Vagina (tissue), 2 donors: Measurements from ENCODE around the gene KLF17. TPM values are rescaled to one million over a fixed set of nuclear protein-coding genes. Genes with fewer than 3 reads are reported as not detected.
"Not testable (repeated sequence)": the region's sequence is repeated elsewhere in the genome, so short reads cannot be mapped to it uniquely, and the experiment has no call there.

Source experiments
- DNase-seq, 2 donors: peaks; one replicate each; pipeline ENCODE4 v3.0.0-alpha.2; 2017; ENCODE audit errors: extremely low spot score in 2 of 2
- H3K27ac ChIP-seq: fragments of 200-600 bp; sonication (generic); one replicate; pipeline ENCODE4 v1.5.1; 2019
- H3K27me3 ChIP-seq: fragments of 200-600 bp; sonication (generic); one replicate; pipeline ENCODE4 v1.5.1; 2019
- H3K36me3 ChIP-seq, 2 donors: fragments of 200-600 bp; sonication (generic); one replicate each; pipeline ENCODE4 v1.5.1; 2017 to 2019
- H3K4me1 ChIP-seq: fragments of 200-600 bp; sonication (generic); one replicate; pipeline ENCODE4 v1.5.1; 2019
- H3K4me3 ChIP-seq, 2 donors: fragments of 200-600 bp; sonication (generic); 1 replicate in 1 of 2; 2 replicates in 1 of 2; pipeline ENCODE4 v1.5.1; 2016 to 2019
- H3K9me3 ChIP-seq: fragments of 200-600 bp; sonication (generic); one replicate; pipeline ENCODE4 v1.5.1; 2019
- POLR2A ChIP-seq, 2 donors: fragments of 450-650 bp; IDR thresholded peaks; one replicate each; pipeline ENCODE4 v1.6.1; 2017; ENCODE audit warnings: antibody characterized with exemption in 2 of 2, mild to moderate bottlenecking in 2 of 2, moderate library complexity in 2 of 2
- POLR2AphosphoS5 ChIP-seq, 2 donors: sonication (generic); formaldehyde crosslinking; IDR thresholded peaks; one replicate each; pipeline ENCODE4 v1.9.0; 2017; ENCODE audit warnings: antibody characterized with exemption in 2 of 2, mild to moderate bottlenecking in 2 of 2, low read depth in 1 of 2; ENCODE audit not compliant: insufficient read depth in 1 of 2
- intact Hi-C: fragments of 100-400 bp; cut with DNase I; formaldehyde crosslinking; loops from one replicate; pipeline ENCODE4 v1.15.1; 2023
- total RNA-seq: library from RNA; depleted of rRNA; stranded (reverse); fragments of >200 nt; gene quantifications from one replicate; pipeline ENCODE4 v1.2.3, GENCODE V29; 2016
- TF ChIP-seq, protein P1 (sequence below), 3 experiments: fragments of 450-650 bp in 2 of 3; fragments of 200-600 bp in 1 of 3; sonication (generic) in 1 of 3; IDR thresholded peaks; one replicate each; pipeline ENCODE4 v1.5.1; 2017 to 2019; ENCODE audit warnings: antibody characterized with exemption in 3 of 3, mild to moderate bottlenecking in 2 of 3, moderate library complexity in 2 of 3

Gene KLF17
- total RNA-seq, 1 donor from 2014 or later = 0.25 TPM

DNA sequence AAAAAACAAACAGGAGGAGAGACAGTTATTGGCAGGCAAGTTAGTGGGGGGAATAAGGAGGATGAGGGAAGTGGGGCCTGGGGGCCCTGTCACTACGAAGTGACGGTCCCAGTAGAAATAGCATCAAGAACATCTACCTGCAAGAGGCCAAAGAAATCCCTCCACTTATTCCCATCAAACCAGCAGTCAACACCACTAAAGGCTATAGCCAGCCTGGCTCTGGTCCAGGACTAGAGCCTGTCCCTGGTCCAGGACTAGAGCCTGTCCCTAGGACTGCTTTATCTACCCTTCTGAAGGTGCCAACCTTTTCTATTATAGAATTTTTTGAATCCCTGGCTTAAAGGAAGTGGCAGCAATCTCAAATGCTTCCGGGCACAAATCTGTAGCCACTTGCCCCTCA, 19.6 kb downstream of the KLF17 start:
- intact Hi-C loops = no loop called here
- Histone ChIP-seq H3K4me1 (no peaks in the 10 kb centered on the region), H3K4me3 (no peak overlapping the region), H3K36me3 (no peaks in the 10 kb centered on the region), H3K27ac (no peak overlapping the region), H3K9me3 (no peaks in the 10 kb centered on the region), H3K27me3 (no peaks in the 10 kb centered on the region)
- TF ChIP-seq POLR2A (IDR thresholded peaks at IDR 0.05) = no peak
- TF ChIP-seq POLR2AphosphoS5 (IDR thresholded peaks at IDR 0.05; ENCODE audit: insufficient read depth in 1 of 2, low read depth in 1 of 2) = no peak
- TF ChIP-seq, protein P1, sequence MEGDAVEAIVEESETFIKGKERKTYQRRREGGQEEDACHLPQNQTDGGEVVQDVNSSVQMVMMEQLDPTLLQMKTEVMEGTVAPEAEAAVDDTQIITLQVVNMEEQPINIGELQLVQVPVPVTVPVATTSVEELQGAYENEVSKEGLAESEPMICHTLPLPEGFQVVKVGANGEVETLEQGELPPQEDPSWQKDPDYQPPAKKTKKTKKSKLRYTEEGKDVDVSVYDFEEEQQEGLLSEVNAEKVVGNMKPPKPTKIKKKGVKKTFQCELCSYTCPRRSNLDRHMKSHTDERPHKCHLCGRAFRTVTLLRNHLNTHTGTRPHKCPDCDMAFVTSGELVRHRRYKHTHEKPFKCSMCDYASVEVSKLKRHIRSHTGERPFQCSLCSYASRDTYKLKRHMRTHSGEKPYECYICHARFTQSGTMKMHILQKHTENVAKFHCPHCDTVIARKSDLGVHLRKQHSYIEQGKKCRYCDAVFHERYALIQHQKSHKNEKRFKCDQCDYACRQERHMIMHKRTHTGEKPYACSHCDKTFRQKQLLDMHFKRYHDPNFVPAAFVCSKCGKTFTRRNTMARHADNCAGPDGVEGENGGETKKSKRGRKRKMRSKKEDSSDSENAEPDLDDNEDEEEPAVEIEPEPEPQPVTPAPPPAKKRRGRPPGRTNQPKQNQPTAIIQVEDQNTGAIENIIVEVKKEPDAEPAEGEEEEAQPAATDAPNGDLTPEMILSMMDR (IDR thresholded peaks at IDR 0.05) = no peak
- DNase-seq = no peak

DNA sequence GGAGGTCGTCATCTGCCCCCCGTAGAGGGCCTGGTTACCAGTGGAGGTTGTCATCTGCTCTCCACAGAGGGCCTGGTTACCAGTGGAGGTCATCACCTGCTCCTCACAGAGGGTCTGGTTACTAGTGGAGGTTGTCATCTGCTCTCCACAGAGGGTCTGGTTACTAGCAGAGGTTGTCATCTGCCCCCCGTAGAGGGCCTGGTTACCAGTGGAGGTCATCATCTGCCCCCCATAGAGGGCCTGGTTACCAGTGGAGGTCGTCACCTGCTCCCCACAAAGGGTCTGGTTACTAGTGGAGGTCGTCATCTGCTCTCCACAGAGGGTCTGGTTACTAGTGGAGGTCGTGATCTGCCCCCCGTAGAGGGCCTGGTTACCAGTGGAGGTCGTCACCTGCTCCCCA, 20.9 kb downstream of the KLF17 start:
- H3K27me3 ChIP-seq, H3K4me1 ChIP-seq, H3K36me3 ChIP-seq, H3K27ac ChIP-seq, intact Hi-C loops, DNase-seq, H3K4me3 ChIP-seq, H3K9me3 ChIP-seq: not testable (repeated sequence)

DNA sequence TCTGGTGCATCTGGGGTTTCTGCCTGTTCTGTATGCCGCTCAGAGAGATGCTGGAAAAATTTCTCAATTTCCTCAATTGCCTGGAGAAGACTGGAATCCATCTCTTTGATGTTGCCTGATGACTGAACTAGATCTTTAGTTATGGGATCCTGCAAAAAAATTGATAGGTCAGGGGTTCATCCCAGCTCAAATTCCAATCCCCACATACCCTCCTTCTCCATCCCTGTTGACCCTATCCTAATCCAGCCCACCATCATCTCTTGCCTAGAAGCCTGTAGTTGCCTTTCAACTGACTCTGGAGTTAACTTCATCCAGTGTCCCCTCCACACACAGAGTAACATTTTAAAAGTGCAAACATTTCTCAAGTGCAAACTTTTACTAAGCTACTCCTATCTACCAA, 22.9 kb downstream of the KLF17 start, which contains the start of gene KLF18:
Gene KLF18 (minus strand): TSS at position 101 of the 400 bp plus-strand sequence. CDS start 0 bp downstream, at position 101.
- intact Hi-C loops = no loop called here
- TF ChIP-seq, protein P1 (IDR thresholded peaks at IDR 0.05) = no peak
- TF ChIP-seq POLR2A (IDR thresholded peaks at IDR 0.05) (no peak), POLR2AphosphoS5 (IDR thresholded peaks at IDR 0.05; ENCODE audit: insufficient read depth in 1 of 2, low read depth in 1 of 2) (no peak)
- H3K9me3 ChIP-seq = peaks cover 9% of the 10 kb centered on the region

DNA sequence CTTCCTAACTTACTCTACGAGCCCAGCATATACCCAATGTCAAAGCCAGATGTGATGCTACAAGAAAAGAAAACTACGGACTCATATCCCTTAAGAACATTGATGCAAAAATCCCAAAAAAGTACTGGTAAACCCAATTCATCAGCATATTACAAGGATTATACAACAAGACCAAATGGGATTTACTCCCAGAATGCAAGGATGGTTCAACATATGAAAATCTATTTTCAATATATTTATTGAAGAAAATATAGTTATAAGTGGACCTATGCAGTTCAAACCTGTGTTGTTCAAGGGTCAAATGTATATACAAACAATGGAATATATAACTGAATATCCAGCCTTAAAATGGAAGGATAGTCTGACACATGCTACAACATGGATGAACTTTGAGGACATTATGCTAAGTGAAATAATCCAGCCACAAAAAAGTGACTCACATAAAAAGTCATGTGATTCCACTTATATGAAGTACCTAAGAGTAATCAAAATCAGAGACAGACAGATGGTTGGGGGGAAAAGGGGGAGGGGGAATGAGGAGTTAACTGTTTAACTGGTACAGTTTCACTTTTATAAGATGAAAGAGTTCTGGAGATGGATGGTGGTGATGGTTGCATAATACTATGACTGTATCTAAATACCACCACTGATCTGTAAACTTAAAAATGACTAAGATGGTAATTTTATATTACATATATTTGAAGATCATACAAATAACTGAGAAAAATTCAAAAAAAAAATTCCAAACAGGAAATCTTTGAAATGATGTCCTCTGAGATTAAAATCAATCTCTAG, 26.5 kb downstream of the KLF17 start:
- H3K36me3 ChIP-seq = no peaks in the 10 kb centered on the region
- no peak overlapping the region for H3K27ac ChIP-seq
- no peaks in the 10 kb centered on the region for H3K27me3 ChIP-seq
- intact Hi-C loops = no loop called here
- no peak overlapping the region for H3K4me3 ChIP-seq
- DNase-seq = no peak
- H3K4me1 ChIP-seq = no peaks in the 10 kb centered on the region
- TF ChIP-seq POLR2A (IDR thresholded peaks at IDR 0.05) (no peak), POLR2AphosphoS5 (IDR thresholded peaks at IDR 0.05; ENCODE audit: insufficient read depth in 1 of 2, low read depth in 1 of 2) (no peak)
- TF ChIP-seq, protein P1 (IDR thresholded peaks at IDR 0.05) = no peak
- H3K9me3 ChIP-seq = peaks cover 9% of the 10 kb centered on the region

More for the DNA sequence above, 22.9 kb downstream of the KLF17 start, which contains the start of gene KLF18:
- Histone ChIP-seq H3K27me3 (no peaks in the 10 kb centered on the region), H3K36me3 (no peaks in the 10 kb centered on the region), H3K4me1 (no peaks in the 10 kb centered on the region), H3K4me3 (no peak within 1 kb of the TSS), H3K27ac (no peak within 1 kb of the TSS)
- no peak for DNase-seq

DNA sequence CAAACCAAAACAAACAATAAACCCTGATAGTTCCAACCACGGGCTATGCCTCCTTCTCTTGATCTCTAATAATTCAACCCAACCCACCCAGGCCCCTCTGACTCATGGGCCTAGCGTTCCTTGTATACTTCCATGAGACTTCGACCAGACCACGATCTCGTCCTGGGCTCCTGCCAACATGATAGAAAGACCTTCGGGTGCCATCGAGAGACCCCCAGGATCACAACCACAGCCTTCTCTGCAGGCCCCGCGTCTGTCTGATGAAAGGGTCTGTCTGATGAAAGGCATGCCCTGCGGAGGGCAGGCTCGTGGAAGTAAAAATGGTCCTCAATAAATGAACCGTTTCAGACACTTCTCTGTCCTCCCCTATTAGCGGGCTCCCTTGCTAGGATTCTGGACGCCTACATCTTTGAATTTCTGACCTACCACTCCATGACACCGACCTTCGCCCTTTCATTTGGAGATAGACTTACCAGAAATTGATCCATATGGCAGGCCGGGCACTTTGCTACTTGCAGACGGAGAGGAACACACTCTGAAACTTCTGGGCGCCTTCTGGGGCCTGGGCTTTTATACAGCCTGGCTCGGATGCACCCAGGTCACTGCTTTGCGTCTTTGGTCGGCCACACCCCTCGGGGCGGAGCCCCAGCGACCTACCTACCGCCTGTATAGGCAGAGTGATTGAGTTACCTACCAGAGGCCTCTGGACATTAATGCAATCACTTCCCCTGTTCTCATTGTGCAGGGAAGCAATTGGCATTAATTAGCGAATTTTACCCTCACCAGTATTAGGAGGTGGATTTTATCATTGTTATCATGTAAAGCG, 28.1 kb downstream of the KLF17 start:
- H3K9me3 ChIP-seq = peaks cover 9% of the 10 kb centered on the region
- DNase-seq = no peak
- H3K36me3 ChIP-seq = no peaks in the 10 kb centered on the region
- intact Hi-C loops = no loop called here
- H3K27ac ChIP-seq = no peak overlapping the region
- H3K4me1 ChIP-seq = no peaks in the 10 kb centered on the region
- H3K4me3 ChIP-seq = no peak overlapping the region
- no peaks in the 10 kb centered on the region for H3K27me3 ChIP-seq
- TF ChIP-seq POLR2AphosphoS5 (IDR thresholded peaks at IDR 0.05; ENCODE audit: insufficient read depth in 1 of 2, low read depth in 1 of 2) (no peak), POLR2A (IDR thresholded peaks at IDR 0.05) (no peak)
- TF ChIP-seq, protein P1 (IDR thresholded peaks at IDR 0.05) = no peak
